ENCODE results near the gene TNNI2.

TNNI2 gene

GRCh38 chr11:1834779-1835670, 3.8 kb upstream of the TNNI2 start, which contains the start of gene SYT8:
Gene SYT8, plus strand, starts transcription at chr11:1834990. Its CDS starts 116 bp downstream, at chr11:1835106.
- DNase-seq, result no peak

GRCh38 chr11:1835671-1836010, 3.1 kb upstream of the TNNI2 start:
- DNase-seq, result no peak

GRCh38 chr11:1836011-1836945, 2.5 kb upstream of the TNNI2 start:
- DNase-seq, result no peak

- peak; percentile 91 for DNase-seq
These were observed 1.4 kb upstream of the TNNI2 start for GRCh38 chr11:1837171-1838076.

GRCh38 chr11:1838077-1838425, 730 bp upstream of the TNNI2 start:
- DNase-seq, result no peak

GRCh38 chr11:1839204-1839923, 583 bp downstream of the TNNI2 start:
- DNase-seq, result no peak

GRCh38 chr11:1839924-1840779, 1.4 kb downstream of the TNNI2 start:
- DNase-seq, result no peak

- no peak for DNase-seq
These were observed 2.1 kb downstream of the TNNI2 start for GRCh38 chr11:1840780-1841480.

- no peak for DNase-seq
These were observed 2.8 kb downstream of the TNNI2 start for GRCh38 chr11:1841511-1842148.

- no peak for DNase-seq
These were observed 3.6 kb downstream of the TNNI2 start for GRCh38 chr11:1842149-1843097.

- no peak for DNase-seq
These were observed 4.3 kb downstream of the TNNI2 start for GRCh38 chr11:1843098-1843473.

GRCh38 chr11:1843796-1844195, 5.0 kb downstream of the TNNI2 start:
- DNase-seq, result no peak

GRCh38 chr11:1844221-1845094, 5.7 kb downstream of the TNNI2 start:
- peak; percentile 78 for DNase-seq

GRCh38 chr11:1845095-1845429, 6.3 kb downstream of the TNNI2 start:
- DNase-seq, result no peak

GRCh38 chr11:1845561-1846452, 7.0 kb downstream of the TNNI2 start:
- DNase-seq, result no peak

GRCh38 chr11:1846453-1846932, 7.7 kb downstream of the TNNI2 start:
- no peak for DNase-seq

Measured in activated CD8-positive, alpha-beta memory T cell treated with anti-CD3 and anti-CD28 coated beads, Interleukin-2, amount 50 U/mL, for 48 hours (primary cell).